HG03469 (cell line): ENCODE data around the gene SBNO1.
A peak's percentile ranks its signal among the peaks of the same experiment; 100 is the strongest.
"Not testable (repeated sequence)": the region's sequence is repeated elsewhere in the genome, so short reads cannot be mapped to it uniquely, and the experiment has no call there.

ENCODE experiments used
- ATAC-seq: cut with Tn5 transposase; IDR thresholded peaks from one replicate; pipeline ENCODE4 v1.9.1; 2021; ENCODE audit warnings: mild to moderate bottlenecking, moderate library complexity, moderate number of reproducible peaks; ENCODE audit not compliant: unreplicated experiment

SBNO1 gene

DNA sequence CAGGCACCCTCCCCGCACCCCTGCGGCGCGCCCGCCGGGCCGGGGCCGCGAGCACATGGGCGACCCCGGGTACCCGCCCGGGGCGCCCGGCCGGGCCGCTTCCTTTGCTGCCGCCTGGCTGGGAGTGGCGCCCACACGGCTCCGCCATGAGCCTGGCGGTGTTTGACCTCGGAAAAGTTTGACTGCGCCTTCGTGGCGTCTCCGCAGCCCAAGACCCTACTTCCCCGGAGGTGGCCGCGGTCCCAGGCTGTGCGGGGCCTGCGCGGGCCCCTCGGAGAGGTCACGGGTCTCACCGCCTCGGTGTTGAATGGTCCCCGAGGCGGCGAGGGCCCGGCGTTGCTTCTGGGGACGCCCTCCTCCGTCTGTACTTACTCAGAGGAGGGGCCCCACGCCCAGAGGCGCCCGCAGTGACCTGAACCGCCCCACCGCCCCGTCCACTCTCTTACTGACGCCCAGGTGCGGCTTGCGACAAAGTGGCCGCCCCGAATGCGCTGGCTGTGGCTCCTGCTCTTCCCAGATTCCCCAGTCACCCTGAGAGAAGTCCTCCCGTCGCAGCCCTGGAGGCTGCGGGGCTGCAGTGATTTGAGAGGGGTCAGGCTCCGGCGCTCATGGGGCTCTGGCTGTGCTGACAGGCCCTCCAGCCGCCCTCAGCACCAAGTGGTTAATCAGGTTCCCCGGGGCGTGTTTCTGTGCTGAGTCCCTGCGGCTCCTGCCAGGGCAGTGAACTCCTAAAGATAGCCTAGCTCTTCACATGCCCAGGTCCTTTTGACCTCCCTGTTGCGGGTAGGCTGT, 25.1 kb upstream of the SBNO1 start:
- ATAC-seq = no peak

- no peak for ATAC-seq
Measured at GRCh38 chr12:123388951-123389559, 24.4 kb upstream of the SBNO1 start.

DNA sequence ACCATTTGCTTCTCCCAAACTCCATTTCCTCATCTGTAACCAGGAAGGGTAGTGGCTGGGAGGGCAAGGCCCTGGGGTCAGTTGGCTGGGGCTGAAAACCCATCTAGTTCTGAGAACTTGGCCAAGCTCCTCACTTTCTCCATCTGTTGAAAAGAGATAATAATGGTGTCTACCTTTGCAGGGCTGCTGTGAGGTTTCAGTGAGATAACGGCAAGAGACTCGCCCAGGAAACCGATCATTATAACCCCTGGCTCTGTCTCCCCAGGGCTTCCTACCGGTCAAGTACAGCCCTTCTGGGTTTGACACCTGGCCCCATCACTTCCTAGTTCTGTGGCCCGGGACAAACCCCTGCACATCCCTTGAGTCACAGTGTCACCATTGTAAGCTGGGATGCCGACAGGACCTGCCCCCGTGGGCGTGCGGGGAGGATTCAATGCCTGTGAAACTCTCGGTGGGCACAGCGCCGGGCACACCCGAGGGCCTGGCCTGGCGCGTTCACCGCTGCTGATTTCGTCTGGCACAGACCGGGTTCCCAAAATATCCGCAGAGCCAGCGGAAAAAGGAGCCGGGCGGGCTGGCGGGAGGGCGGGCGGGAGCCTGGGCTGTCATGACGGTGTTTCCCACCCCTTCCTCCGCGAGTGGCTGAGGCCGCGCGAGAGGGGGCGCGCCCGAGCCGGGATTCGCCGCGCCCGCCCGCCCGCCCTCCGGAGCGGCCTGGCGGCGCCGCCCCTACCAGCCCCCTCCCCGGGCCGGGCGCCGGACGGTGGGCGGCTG, 23.7 kb upstream of the SBNO1 start:
- no peak for ATAC-seq

DNA sequence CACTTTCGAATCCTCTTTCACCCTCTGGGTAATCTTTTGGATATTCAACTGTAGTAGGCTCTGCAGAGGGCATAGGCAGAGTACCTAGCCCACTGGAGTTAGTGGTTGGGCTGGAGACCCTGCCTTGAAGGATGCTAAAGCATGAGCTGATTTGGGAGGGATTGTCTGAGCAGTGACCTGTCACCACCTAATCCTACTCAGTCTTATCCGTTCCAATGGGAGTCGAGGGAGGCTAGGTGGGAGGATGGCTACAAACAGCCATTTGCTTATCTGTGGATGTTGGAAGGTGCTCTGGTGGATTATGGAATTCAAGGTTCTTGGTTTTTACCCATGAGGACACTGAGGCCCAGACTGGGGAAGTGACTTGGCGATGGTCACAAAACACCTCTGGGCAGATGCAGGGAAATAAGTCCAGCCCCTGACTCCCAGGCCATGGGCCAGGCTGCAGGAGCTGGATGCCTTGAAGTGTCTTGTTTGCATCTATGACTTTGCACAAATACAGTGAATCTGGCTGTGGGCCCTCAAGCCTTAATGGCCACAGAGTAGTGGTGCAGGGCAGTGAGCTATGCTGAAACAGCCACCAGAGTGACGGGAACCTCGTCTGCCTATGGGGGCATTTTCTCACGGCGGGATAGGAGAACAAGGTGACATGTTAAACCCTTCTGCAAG, 23.0 kb upstream of the SBNO1 start:
- no peak for ATAC-seq

DNA sequence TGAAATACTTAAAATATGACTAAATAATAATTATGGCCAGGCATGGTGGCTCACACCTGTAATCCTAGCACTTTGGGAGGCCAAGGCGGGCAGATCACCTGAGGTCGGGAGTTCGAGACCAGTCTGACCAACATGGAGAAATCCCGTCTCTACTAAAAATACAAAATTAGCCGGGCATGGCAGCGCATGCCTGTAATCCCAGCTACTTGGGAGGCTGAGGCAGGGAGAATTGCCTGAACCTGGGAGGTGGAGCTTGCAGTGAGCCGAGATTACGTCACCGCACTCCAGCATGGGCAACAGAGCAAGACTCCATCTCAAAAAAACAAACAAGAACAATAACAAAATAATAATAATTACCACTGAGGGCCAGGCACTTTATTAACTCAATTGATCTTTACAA, 20.9 kb upstream of the SBNO1 start:
- not testable (repeated sequence) for ATAC-seq

- no peak for ATAC-seq
Measured at GRCh38 chr12:123384994-123385376, 20.3 kb upstream of the SBNO1 start.

DNA sequence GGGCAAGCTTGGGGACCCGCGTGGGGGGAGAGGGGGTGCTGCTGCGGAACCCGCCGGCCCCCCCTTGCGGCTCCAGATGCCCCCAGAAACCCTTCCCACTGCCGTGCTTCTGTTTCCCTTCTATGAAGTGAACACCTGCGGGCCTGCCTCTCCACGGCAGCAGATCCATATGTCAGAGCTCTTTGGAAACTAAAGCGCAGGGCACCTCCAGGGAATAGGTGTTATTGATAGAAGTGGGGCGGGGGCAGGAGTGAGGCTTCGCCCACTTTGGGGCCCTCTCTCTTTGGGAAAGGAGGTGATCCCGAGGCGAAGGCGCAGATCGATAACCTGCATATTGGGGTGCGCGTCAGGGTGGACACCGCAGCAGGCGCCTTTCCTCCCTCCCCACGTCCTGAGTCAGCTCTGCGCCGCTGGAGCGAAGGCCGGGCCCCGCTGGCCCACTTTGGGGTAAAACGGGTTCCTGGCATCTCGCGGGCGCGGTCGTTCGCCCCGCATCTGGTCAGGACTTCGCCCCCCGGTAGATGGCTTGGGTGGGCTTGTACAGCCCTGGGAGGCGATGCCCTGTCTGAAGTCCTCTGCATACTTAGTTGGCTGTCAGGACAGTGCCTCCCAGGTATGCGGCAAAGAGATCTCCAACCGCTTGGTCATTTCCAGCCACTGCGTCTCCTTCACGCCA, 19.8 kb upstream of the SBNO1 start:
- ATAC-seq = no peak

- ATAC-seq = no peak
Measured at GRCh38 chr12:123382684-123383083, 18.0 kb upstream of the SBNO1 start.

- no peak for ATAC-seq
Measured at GRCh38 chr12:123379391-123379790, 14.7 kb upstream of the SBNO1 start.

- not testable (repeated sequence) for ATAC-seq
Measured at GRCh38 chr12:123372415-123372814, 7.8 kb upstream of the SBNO1 start.

DNA sequence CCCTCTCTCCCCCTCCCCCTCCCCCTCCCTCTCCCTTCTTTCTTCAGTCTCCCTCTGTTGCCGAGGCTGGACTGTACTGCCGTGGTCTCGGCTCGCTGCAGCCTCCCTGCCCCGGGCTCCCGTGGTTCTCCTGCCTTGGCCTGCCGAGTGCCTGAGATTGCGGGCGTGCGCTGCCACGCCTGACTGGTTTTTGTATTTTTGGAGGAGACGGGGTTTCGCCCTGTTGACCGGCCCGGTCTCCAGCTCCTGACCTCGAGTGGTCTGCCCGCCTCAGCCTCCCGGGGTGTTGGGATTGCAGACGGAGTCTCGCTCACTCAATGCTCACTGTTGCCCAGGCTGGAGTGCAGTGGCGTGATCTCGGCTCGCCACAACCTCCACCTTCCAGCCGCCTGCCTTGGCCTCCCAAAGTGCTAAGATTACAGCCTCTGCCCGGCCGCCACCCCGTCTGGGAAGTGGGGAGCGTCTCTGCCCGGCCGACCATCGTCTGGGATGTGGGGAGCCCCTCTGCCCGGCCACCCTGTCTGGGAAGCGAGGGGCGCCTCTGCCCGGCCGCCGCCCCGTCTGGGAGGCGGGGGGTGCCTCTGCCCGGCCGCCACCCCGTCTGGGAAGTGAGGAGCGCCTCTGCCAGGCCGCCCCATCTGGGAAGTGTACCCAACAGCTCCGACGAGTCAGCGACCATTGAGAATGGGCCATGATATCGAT, 7.2 kb upstream of the SBNO1 start:
- ATAC-seq = not testable (repeated sequence)

- no peak for ATAC-seq
Measured at GRCh38 chr12:123369229-123369628, 4.6 kb upstream of the SBNO1 start.

DNA sequence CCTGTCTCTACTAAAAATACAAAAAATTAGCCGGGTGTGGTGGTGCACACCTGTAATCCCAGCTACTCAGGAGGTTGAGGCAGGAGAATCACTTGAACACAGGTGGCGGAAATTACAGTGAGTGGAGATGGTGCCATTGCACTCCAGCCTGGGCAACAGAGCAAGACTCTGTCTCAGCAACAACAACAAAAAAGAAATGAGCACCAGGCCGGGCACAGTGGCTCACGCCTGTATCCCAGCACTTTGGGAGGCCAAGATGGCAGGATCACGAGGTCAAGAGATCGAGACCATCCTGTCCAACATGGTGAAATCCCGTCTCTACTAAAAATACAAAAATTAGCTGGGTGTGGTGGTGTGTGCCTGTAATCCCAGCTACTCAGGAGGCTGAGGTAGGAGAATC, 3.8 kb upstream of the SBNO1 start:
- not testable (repeated sequence) for ATAC-seq

DNA sequence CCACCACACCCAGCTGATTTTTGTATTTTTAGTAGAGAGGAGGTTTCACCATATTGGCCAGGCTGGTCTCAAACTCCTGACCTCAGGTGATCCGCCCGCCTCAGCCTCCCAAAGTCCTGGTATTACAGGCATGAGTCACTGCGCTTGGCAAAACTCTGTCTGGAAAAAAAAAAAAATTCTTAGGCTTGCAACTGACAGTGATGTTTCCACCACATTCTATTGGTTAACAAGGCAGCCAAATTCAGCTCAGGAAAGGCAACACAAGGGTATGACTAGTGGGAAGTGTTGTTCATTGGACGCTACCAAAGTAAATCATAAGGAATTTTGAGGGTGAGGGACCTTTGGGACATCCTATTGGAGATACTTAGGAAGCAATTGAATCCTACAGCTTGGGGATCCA, 2.9 kb upstream of the SBNO1 start:
- no peak for ATAC-seq

- peak; percentile 61 for ATAC-seq
Measured at GRCh38 chr12:123365025-123365917, 624 bp upstream of the SBNO1 start.

- no peak for ATAC-seq
Measured at GRCh38 chr12:123363740-123364531, 711 bp downstream of the SBNO1 start.

DNA sequence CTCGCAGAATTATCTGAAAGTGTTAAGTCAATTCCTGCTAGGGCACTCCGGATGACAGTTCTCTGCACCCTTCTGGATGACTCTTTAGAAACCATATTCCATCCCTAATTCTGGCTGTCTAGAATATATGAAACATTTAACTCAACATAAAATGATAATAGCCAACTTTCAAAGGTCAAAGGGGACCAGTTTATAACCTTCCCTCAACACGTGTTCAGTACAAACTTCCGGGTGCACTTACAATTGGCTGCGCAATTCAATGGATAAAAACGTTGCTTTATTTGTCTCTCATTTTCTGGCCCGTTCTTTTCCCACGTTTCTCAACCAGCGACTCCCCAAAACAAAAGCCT, 1.3 kb downstream of the SBNO1 start:
- no peak for ATAC-seq

DNA sequence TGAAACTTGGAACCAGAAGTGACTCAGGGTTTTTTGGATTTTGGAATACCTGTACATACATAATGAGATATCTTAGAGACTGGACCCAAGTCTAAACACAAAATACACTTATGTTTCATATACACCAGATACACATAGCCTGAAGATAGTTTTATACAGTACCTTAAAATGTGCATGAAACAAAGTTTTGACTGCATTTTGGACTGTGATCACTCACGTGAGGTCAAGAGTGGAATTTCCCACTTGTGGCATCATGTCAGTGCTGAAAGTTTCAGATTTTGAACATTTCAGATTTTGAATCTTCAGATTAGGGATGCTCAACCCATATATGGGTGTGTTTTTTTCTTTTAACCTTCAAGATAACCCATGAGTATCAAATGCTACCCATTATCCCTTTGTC, 6.6 kb downstream of the SBNO1 start:
- no peak for ATAC-seq
